Keratinocyte (primary cell): Measurements from ENCODE around the gene KRT3. TPM values are rescaled to one million over a fixed set of nuclear protein-coding genes. Genes with fewer than 3 reads are reported as not detected.

Experiments used
- DNase-seq: peaks from one replicate; pipeline ENCODE4 v3.0.0-alpha.2; 2011; ENCODE audit warnings: low read depth, missing footprints, low spot score
- FAIRE-seq: peaks from 2 replicates; lab custom pipeline; 2011; peaks lifted over from hg19 to GRCh38; lab: Jason Lieb, UNC
- H2AFZ ChIP-seq: 2 replicates; pipeline ENCODE4 v1.6.0; 2012; ENCODE audit warnings: low read length, control low read depth, inconsistent platforms; ENCODE audit not compliant: control insufficient read depth
- H3K27ac ChIP-seq: 2 replicates; pipeline ENCODE4 v1.5.1; 2011; ENCODE audit warnings: low read length; ENCODE audit not compliant: control insufficient read depth, insufficient read depth
- H3K27me3 ChIP-seq: 3 replicates; pipeline ENCODE4 v1.6.0; 2011; ENCODE audit warnings: low read length; ENCODE audit not compliant: control insufficient read depth, insufficient read depth; ENCODE audit errors: extremely low read depth
- H3K36me3 ChIP-seq, 2 experiments: 2 replicates in 1 of 2; 3 replicates in 1 of 2; pipeline ENCODE4 v1.5.1; 2011; ENCODE audit warnings: low read length in 2 of 2, mild to moderate bottlenecking in 1 of 2; ENCODE audit not compliant: control insufficient read depth in 2 of 2, insufficient read depth in 2 of 2; ENCODE audit errors: extremely low read depth in 1 of 2
- H3K4me1 ChIP-seq: 3 replicates; pipeline ENCODE4 v1.5.1; 2011; ENCODE audit warnings: low read length; ENCODE audit not compliant: control insufficient read depth, insufficient read depth; ENCODE audit errors: extremely low read depth
- H3K4me2 ChIP-seq: 3 replicates; pipeline ENCODE4 v1.6.0; 2011; ENCODE audit warnings: low read depth, low read length; ENCODE audit not compliant: control insufficient read depth, insufficient read depth; ENCODE audit errors: extremely low read depth
- H3K4me3 ChIP-seq, 3 experiments: fragments of 200-600 bp in 1 of 3; sonication (generic) in 1 of 3; 2 replicates in 2 of 3; 3 replicates in 1 of 3; pipeline ENCODE4 v1.5.1; 2011 to 2016; ENCODE audit warnings: low read length in 3 of 3, mild to moderate bottlenecking in 3 of 3, control low read depth in 2 of 3, inconsistent platforms in 1 of 3, low read depth in 1 of 3, mixed read lengths in 1 of 3, mixed run types in 1 of 3, moderate library complexity in 1 of 3; ENCODE audit not compliant: control insufficient read depth in 2 of 3, insufficient read depth in 2 of 3; ENCODE audit errors: extremely low read depth in 1 of 3
- H3K79me2 ChIP-seq: 2 replicates; pipeline ENCODE4 v1.6.0; 2012; ENCODE audit warnings: low read length; ENCODE audit not compliant: control insufficient read depth, insufficient read depth
- H3K9ac ChIP-seq: 3 replicates; pipeline ENCODE4 v1.6.0; 2011; ENCODE audit warnings: low read length; ENCODE audit not compliant: control insufficient read depth, insufficient read depth; ENCODE audit errors: extremely low read depth
- H3K9me1 ChIP-seq: 3 replicates; pipeline ENCODE4 v1.6.0; 2011; ENCODE audit warnings: low read length; ENCODE audit not compliant: control insufficient read depth, insufficient read depth; ENCODE audit errors: extremely low read depth
- H3K9me3 ChIP-seq: 2 replicates; pipeline ENCODE4 v1.5.1; 2012; ENCODE audit warnings: low read depth, low read length; ENCODE audit not compliant: control insufficient read depth
- H4K20me1 ChIP-seq: 3 replicates; pipeline ENCODE4 v1.6.0; 2011; ENCODE audit warnings: low read length; ENCODE audit not compliant: control insufficient read depth, insufficient read depth; ENCODE audit errors: extremely low read depth
- CTCF ChIP-seq, 3 experiments: IDR thresholded peaks in 1 of 3; conservative IDR thresholded peaks in 1 of 3; optimal IDR thresholded peaks in 1 of 3; 2 replicates in 2 of 3; 3 replicates in 1 of 3; pipeline versions ENCODE3 to v1.5.1; 2011; ENCODE audit warnings: low read length in 3 of 3, mild to moderate bottlenecking in 3 of 3, moderate library complexity in 2 of 3, control low read depth in 1 of 3, inconsistent platforms in 1 of 3; ENCODE audit not compliant: insufficient read depth in 2 of 3; ENCODE audit errors: extremely low read depth in 1 of 3
- EZH2 ChIP-seq: IDR thresholded peaks from one replicate; pipeline ENCODE4 v1.6.1; 2012; ENCODE audit warnings: inconsistent platforms, mild to moderate bottlenecking, low read length, moderate library complexity
- dilution Hi-C: fragments of 300-500 bp; cut with MboI; formaldehyde crosslinking; loops from one replicate; pipeline ENCODE4 v1.7.0; 2020; ENCODE audit warnings: low sequenced_read_pairs; ENCODE audit not compliant: extremely low pct_ligation_motif_present
- polyA plus RNA-seq, 5 experiments: library from polyadenylated mRNA; depleted of rRNA in 3 of 5; stranded (reverse) in 3 of 5; stranded (forward) in 1 of 5; unstranded in 1 of 5; fragments of >200 nt; gene quantifications; 1 replicate in 1 of 5; 2 replicates in 3 of 5; 3 replicates in 1 of 5; pipeline versions ENCODE4 v1.2.1 to v1.2.3, GENCODE V29; 2011 to 2012; ENCODE audit warnings: missing spikeins in 2 of 5, low read depth in 1 of 5, low replicate concordance in 1 of 5

The KRT3 gene
- polyA plus RNA-seq, 1 donor (not counting 4 experiments of a cell fraction or from before 2014, with no cell fraction given): 0.29 TPM

DNA sequence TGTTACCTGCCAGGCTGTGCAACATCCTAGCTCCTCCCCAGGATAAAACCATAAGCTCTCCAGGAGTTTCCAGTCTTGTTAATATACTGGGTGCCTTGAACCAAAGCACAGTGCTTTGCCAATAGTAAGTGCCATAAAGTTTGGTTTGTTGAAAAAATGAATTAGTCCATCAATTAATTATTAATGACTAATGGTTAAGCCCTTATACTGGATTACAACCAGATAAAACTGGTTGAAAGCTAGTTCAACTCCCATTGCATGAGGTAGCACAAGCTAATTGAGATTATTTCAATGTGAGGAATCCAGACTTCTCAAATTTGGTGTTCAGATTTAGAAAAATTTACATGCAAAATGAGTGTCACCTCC, 1.6 kb upstream of the KRT3 start:
- Histone ChIP-seq H3K27me3 (peaks cover 1% of the 10 kb centered on the region), H3K9me3 (no peaks in the 10 kb centered on the region), H3K9ac (no peak overlapping the region), H3K4me1 (peaks cover 39% of the 10 kb centered on the region), H4K20me1 (no peaks in the 10 kb centered on the region), H3K4me2 (no peak overlapping the region), H3K27ac (no peak overlapping the region), H3K4me3 (no peak overlapping the region), H2AFZ (no peak overlapping the region), H3K36me3 (no peaks in the 10 kb centered on the region), H3K79me2 (no peaks in the 10 kb centered on the region), H3K9me1 (no peaks in the 10 kb centered on the region)
- TF ChIP-seq CTCF (optimal IDR thresholded peaks at IDR 0.05 in 1 of 3, IDR thresholded peaks at IDR 0.05 in 1 of 3, conservative IDR thresholded peaks at IDR 0.05 in 1 of 3; ENCODE audit: extremely low read depth in 1 of 3, insufficient read depth in 2 of 3, low read length in 3 of 3) (no peak), EZH2 (no peak)
- no peak for DNase-seq
- FAIRE-seq: no peak
- dilution Hi-C loops: no loop called here

DNA sequence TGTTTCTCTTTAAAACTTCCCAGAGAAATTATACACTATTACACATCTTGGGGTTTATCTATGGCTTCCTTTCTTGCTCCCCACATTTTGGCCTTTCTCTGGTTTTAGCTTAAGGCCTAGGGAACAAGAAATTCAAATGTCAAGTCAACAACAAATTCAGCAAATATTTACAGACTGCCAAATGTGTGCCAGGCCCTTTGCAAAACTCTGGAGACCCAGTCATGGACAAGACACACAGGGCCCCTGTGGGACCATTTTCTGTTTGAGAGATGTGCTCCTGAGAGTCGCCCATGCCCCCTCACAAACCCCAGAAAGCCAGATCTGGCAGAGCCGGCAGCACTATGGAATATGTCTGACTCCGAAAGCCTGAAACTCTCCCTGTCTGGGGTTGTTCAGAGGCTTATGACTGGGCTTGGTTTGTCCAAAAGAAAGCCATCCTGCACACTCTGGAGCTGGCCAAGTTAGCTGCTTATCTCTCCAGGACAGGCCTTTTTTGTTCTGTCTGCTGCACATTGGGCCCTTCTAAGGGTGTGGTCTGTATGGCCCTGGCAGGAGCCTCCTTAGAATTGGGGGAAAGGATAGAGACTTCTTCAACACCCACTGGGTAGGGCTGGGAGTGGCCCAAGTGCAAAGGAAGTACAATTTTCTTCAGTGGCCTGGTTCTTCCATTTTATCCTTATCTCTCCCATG, 1.1 kb upstream of the KRT3 start:
- H3K4me2 ChIP-seq: no peak overlapping the region
- TF ChIP-seq CTCF (optimal IDR thresholded peaks at IDR 0.05 in 1 of 3, IDR thresholded peaks at IDR 0.05 in 1 of 3, conservative IDR thresholded peaks at IDR 0.05 in 1 of 3; ENCODE audit: extremely low read depth in 1 of 3, insufficient read depth in 2 of 3, low read length in 3 of 3): no peak
- no peak for TF ChIP-seq EZH2
- no peaks in the 10 kb centered on the region for H4K20me1 ChIP-seq
- H3K9me3 ChIP-seq: no peaks in the 10 kb centered on the region
- no peak overlapping the region for H3K27ac ChIP-seq
- H3K79me2 ChIP-seq: no peaks in the 10 kb centered on the region
- DNase-seq: no peak
- H2AFZ ChIP-seq: no peak overlapping the region
- peaks cover 7% of the 10 kb centered on the region for H3K27me3 ChIP-seq
- FAIRE-seq: no peak
- no peaks in the 10 kb centered on the region for H3K9me1 ChIP-seq
- H3K4me1 ChIP-seq: peaks cover 39% of the 10 kb centered on the region
- no peaks in the 10 kb centered on the region for H3K36me3 ChIP-seq
- no peak overlapping the region for H3K9ac ChIP-seq
- H3K4me3 ChIP-seq: no peak overlapping the region
- dilution Hi-C loops: no loop called here
